Neural progenitor cell (in vitro differentiated cells): ENCODE measurements around the gene CLTB. TPM values are rescaled to one million over a fixed set of nuclear protein-coding genes. Genes with fewer than 3 reads are reported as not detected.

ENCODE experiments used
- DNase-seq: peaks from one replicate; pipeline ENCODE4 v3.0.0-alpha.2; 2016; ENCODE audit warnings: low spot score
- H2AFZ ChIP-seq: fragments of 200-600 bp; sonication (generic); replicated peaks from 2 replicates; pipeline ENCODE4 v1.6.1; 2016; ENCODE audit warnings: antibody characterized with exemption
- H3F3A ChIP-seq: fragments of 200-600 bp; sonication (generic); 2 replicates; pipeline ENCODE4 v1.6.1; 2016; ENCODE audit warnings: antibody characterized with exemption, low read depth
- H3K27ac ChIP-seq: fragments of 200-600 bp; sonication (generic); 2 replicates; pipeline ENCODE4 v1.5.1; 2016; ENCODE audit warnings: mild to moderate bottlenecking
- H3K27me3 ChIP-seq: fragments of 200-600 bp; sonication (generic); 2 replicates; pipeline ENCODE4 v1.6.1; 2016; ENCODE audit warnings: mild to moderate bottlenecking, moderate library complexity
- H3K36me3 ChIP-seq: fragments of 200-600 bp; sonication (generic); 2 replicates; pipeline ENCODE4 v1.5.1; 2016
- H3K4me1 ChIP-seq: fragments of 200-600 bp; sonication (generic); 2 replicates; pipeline ENCODE4 v1.6.1; 2016; ENCODE audit warnings: mixed run types
- H3K4me2 ChIP-seq: fragments of 200-600 bp; sonication (generic); 2 replicates; pipeline ENCODE4 v1.6.1; 2016
- H3K4me3 ChIP-seq: fragments of 200-600 bp; sonication (generic); 2 replicates; pipeline ENCODE4 v1.5.1; 2016
- H3K79me2 ChIP-seq: fragments of 200-600 bp; sonication (generic); 2 replicates; pipeline ENCODE4 v1.6.1; 2016; ENCODE audit warnings: low read depth
- H3K9ac ChIP-seq: fragments of 200-600 bp; sonication (generic); 2 replicates; pipeline ENCODE4 v1.6.1; 2016
- H3K9me3 ChIP-seq: fragments of 200-600 bp; sonication (generic); 2 replicates; pipeline ENCODE4 v1.5.1; 2016; ENCODE audit warnings: low read depth
- H4K20me1 ChIP-seq: fragments of 200-600 bp; sonication (generic); 2 replicates; pipeline ENCODE4 v1.6.1; 2016; ENCODE audit warnings: low read depth
- H3K27ac Mint-ChIP-seq: 3 replicates; pipeline ENCODE4 v1.8.0; 2021; ENCODE audit warnings: mixed read lengths
- H3K27me3 Mint-ChIP-seq: 2 replicates; pipeline ENCODE4 v1.8.0; 2022; ENCODE audit warnings: low read depth, mild to moderate bottlenecking, inconsistent platforms, moderate library complexity, mixed read lengths; ENCODE audit not compliant: insufficient read depth
- H3K36me3 Mint-ChIP-seq: 3 replicates; pipeline ENCODE4 v1.8.0; 2021; ENCODE audit warnings: mixed read lengths
- H3K4me1 Mint-ChIP-seq: 3 replicates; pipeline ENCODE4 v1.8.0; 2021; ENCODE audit warnings: mixed read lengths
- H3K4me3 Mint-ChIP-seq: 3 replicates; pipeline ENCODE4 v1.8.0; 2021; ENCODE audit warnings: mild to moderate bottlenecking, moderate library complexity, mixed read lengths
- H3K9me3 Mint-ChIP-seq: 3 replicates; pipeline ENCODE4 v1.8.0; 2020; ENCODE audit warnings: mixed read lengths
- EZH2 ChIP-seq: fragments of 200-600 bp; sonication (generic); IDR thresholded peaks from 2 replicates; pipeline ENCODE4 v1.6.1; 2017; ENCODE audit warnings: antibody characterized with exemption, mild to moderate bottlenecking, moderate library complexity
- EZH2phosphoT487 ChIP-seq: fragments of 200-600 bp; sonication (generic); IDR thresholded peaks from 2 replicates; pipeline ENCODE4 v1.6.1; 2017; ENCODE audit warnings: antibody characterized with exemption
- total RNA-seq: library from RNA; depleted of rRNA; stranded (reverse); fragments of >200 nt; gene quantifications from 2 replicates; pipeline ENCODE4 v1.2.3, GENCODE V29; 2015; ENCODE audit warnings: low replicate concordance
- TF ChIP-seq, protein P1 (sequence below): fragments of 200-600 bp; sonication (generic); IDR thresholded peaks from 2 replicates; pipeline ENCODE4 v1.5.1; 2017; ENCODE audit warnings: antibody characterized with exemption, mild to moderate bottlenecking

CLTB gene
- total RNA-seq, 1 donor from 2014 or later = 12.6 TPM

DNA sequence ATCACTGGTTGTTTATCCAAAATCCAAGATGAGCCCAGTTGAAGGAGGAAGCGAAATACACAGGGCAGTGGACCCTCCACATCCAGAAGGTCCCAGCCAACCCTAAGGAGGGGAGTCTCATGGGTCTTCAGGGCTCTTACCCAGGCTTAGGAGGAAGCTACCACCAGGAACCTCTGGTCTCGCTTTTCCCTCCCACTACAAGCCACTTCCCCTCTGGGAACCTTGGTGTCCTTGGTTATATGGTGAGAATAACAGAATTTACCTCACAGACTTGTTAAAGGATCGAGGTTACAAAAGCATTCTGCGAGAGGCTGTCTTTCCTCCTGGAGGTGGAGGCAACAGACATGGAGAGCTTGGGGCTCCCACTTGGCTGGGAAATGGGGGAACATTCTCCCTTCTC, 24.3 kb downstream of the CLTB start:
- no peak for TF ChIP-seq EZH2phosphoT487
- TF ChIP-seq, protein P1, sequence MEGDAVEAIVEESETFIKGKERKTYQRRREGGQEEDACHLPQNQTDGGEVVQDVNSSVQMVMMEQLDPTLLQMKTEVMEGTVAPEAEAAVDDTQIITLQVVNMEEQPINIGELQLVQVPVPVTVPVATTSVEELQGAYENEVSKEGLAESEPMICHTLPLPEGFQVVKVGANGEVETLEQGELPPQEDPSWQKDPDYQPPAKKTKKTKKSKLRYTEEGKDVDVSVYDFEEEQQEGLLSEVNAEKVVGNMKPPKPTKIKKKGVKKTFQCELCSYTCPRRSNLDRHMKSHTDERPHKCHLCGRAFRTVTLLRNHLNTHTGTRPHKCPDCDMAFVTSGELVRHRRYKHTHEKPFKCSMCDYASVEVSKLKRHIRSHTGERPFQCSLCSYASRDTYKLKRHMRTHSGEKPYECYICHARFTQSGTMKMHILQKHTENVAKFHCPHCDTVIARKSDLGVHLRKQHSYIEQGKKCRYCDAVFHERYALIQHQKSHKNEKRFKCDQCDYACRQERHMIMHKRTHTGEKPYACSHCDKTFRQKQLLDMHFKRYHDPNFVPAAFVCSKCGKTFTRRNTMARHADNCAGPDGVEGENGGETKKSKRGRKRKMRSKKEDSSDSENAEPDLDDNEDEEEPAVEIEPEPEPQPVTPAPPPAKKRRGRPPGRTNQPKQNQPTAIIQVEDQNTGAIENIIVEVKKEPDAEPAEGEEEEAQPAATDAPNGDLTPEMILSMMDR = no peak
- TF ChIP-seq EZH2 = no peak
- H3K27me3 ChIP-seq = no peaks in the 10 kb centered on the region
- no peak overlapping the region for H3K4me3 ChIP-seq
- peaks cover 14% of the 10 kb centered on the region for H3K4me1 Mint-ChIP-seq
- H4K20me1 ChIP-seq = peaks cover 8% of the 10 kb centered on the region
- no peak overlapping the region for H3K9ac ChIP-seq
- no peak for DNase-seq
- H3K4me1 ChIP-seq = peaks cover 11% of the 10 kb centered on the region
- H3K36me3 ChIP-seq = no peaks in the 10 kb centered on the region
- H3K9me3 ChIP-seq = no peaks in the 10 kb centered on the region
- peaks cover 14% of the 10 kb centered on the region for H3K27me3 Mint-ChIP-seq
- peaks cover 7% of the 10 kb centered on the region for H3F3A ChIP-seq
- H3K27ac Mint-ChIP-seq = no peak overlapping the region
- H3K79me2 ChIP-seq = peaks cover 29% of the 10 kb centered on the region
- peaks cover 3% of the 10 kb centered on the region for H3K36me3 Mint-ChIP-seq
- no peaks in the 10 kb centered on the region for H3K9me3 Mint-ChIP-seq
- no peak overlapping the region for H2AFZ ChIP-seq
- no peak overlapping the region for H3K4me2 ChIP-seq
- H3K27ac ChIP-seq = no peak overlapping the region
- no peak overlapping the region for H3K4me3 Mint-ChIP-seq

DNA sequence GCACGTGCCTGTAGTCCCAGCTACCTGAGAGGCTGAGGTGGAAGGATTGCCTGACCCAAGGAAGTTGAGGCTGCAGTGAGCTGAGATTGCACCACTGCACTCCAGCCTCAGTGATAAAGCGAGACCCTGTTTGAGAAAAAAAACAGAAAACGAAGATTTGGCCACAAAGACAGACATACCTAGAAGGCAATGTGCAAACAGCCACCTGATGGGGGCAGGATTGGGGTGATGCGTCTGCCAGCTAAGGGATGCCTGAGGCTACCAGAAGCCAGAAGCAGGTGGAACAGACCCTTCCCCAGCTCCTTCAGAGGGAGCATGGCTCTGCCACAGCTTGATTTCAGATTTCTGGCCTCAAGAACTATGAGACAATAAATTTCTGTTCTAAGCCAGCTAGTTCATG, 24.9 kb downstream of the CLTB start:
- Mint-ChIP-seq H3K27me3 (peaks cover 14% of the 10 kb centered on the region), H3K4me3 (no peak overlapping the region), H3K27ac (no peak overlapping the region), H3K9me3 (no peaks in the 10 kb centered on the region), H3K36me3 (peaks cover 3% of the 10 kb centered on the region), H3K4me1 (peaks cover 17% of the 10 kb centered on the region)
- peaks cover 7% of the 10 kb centered on the region for H3F3A ChIP-seq
- H4K20me1 ChIP-seq = peaks cover 8% of the 10 kb centered on the region
- no peak for DNase-seq
- no peak overlapping the region for H3K27ac ChIP-seq
- H3K79me2 ChIP-seq = peaks cover 34% of the 10 kb centered on the region
- no peaks in the 10 kb centered on the region for H3K27me3 ChIP-seq
- H3K4me3 ChIP-seq = no peak overlapping the region
- no peak overlapping the region for H3K4me2 ChIP-seq
- H3K4me1 ChIP-seq = peaks cover 11% of the 10 kb centered on the region
- no peak overlapping the region for H3K9ac ChIP-seq
- H3K36me3 ChIP-seq = no peaks in the 10 kb centered on the region
- H2AFZ ChIP-seq = no peak overlapping the region
- TF ChIP-seq, protein P1 = no peak
- TF ChIP-seq EZH2 = no peak
- no peak for TF ChIP-seq EZH2phosphoT487
- H3K9me3 ChIP-seq = no peaks in the 10 kb centered on the region

DNA sequence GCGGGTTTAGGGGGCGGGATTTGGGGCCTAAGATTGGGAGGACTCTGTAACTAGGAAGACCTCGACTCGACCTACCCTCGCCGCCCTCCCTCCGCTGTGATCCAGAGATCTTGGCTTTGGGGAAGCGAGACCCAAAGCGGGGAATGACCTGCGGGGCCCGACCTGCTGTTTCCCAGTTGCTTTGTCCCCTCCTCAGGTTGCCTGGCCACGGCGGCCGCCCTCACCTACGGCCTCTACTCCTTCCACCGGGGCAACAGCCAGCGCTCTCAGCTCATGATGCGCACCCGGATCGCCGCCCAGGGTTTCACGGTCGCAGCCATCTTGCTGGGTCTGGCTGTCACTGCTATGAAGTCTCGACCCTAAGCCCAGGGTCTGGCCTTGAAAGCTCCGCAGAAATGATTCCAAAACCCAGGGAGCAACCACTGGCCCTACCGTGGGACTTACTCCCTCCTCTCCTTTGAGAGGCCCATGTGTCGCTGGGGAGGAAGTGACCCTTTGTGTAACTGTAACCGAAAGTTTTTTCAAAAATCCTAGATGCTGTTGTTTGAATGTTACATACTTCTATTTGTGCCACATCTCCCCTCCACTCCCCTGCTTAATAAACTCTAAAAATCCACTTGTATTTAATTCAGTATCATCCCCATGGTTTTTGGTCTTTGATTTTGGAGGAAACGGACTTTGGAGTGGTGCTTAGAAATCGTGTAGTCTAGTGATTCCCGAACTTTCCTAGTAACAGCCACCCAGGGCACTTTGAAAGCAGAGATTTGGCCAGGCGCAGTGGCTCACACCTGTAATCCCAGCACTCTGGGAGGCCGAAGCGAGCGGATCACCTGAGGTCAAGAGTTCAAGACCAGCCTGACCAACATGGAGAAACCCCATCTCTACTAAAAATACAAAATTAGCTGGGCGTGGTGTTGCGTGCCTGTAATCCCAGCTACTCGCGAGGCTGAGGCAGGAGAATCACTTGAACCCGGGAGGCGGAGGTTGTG, 26.9 kb downstream of the CLTB start:
- peaks cover 11% of the 10 kb centered on the region for H3K4me1 ChIP-seq
- TF ChIP-seq, protein P1 = no peak
- TF ChIP-seq EZH2 = no peak
- no peak for TF ChIP-seq EZH2phosphoT487
- peak overlapping the region; percentile 51 for H3K9ac ChIP-seq
- H3K36me3 ChIP-seq = no peaks in the 10 kb centered on the region
- Mint-ChIP-seq H3K4me1 (peaks cover 20% of the 10 kb centered on the region), H3K4me3 (peak overlapping the region; percentile 98), H3K36me3 (peaks cover 3% of the 10 kb centered on the region), H3K9me3 (no peaks in the 10 kb centered on the region), H3K27ac (peak overlapping the region; percentile 99), H3K27me3 (peaks cover 12% of the 10 kb centered on the region)
- peaks cover 45% of the 10 kb centered on the region for H3K79me2 ChIP-seq
- peak overlapping the region; percentile 87 for H3K4me3 ChIP-seq
- H3F3A ChIP-seq = peaks cover 7% of the 10 kb centered on the region
- H3K9me3 ChIP-seq = no peaks in the 10 kb centered on the region
- no peak for DNase-seq
- no peaks in the 10 kb centered on the region for H3K27me3 ChIP-seq
- H2AFZ ChIP-seq = peak overlapping the region; percentile 84
- H3K27ac ChIP-seq = peak overlapping the region; percentile 78
- H4K20me1 ChIP-seq = peaks cover 8% of the 10 kb centered on the region
- peak overlapping the region; percentile 78 for H3K4me2 ChIP-seq
